GM23338 (cell line): ENCODE results near the gene MAP4K4.

ENCODE experiments used
- CTCF ChIP-seq, 2 experiments: fragments of 200-600 bp in 1 of 2; sonication (generic) in 1 of 2; conservative IDR thresholded peaks; 2 replicates each; pipeline versions ENCODE4 v1.5.1 to v1.6.1; 2016 to 2017; ENCODE audit warnings: antibody characterized with exemption in 2 of 2, low read depth in 2 of 2, mild to moderate bottlenecking in 2 of 2, moderate library complexity in 1 of 2
- ETS1 ChIP-seq: IDR thresholded peaks from 2 replicates; pipeline ENCODE4 v1.6.1; 2016; ENCODE audit warnings: antibody characterized with exemption
- EZH2phosphoT487 ChIP-seq: fragments of 200-600 bp; sonication (generic); IDR thresholded peaks from one replicate; pipeline ENCODE4 v1.8.1; 2018; ENCODE audit warnings: antibody characterized with exemption; ENCODE audit not compliant: unreplicated experiment
- NANOG ChIP-seq: IDR thresholded peaks from 2 replicates; pipeline ENCODE4 v1.6.1; 2016; ENCODE audit warnings: antibody characterized with exemption, borderline replicate concordance
- REST ChIP-seq: IDR thresholded peaks from one replicate; pipeline ENCODE4 v1.6.1; 2018; ENCODE audit warnings: antibody characterized with exemption; ENCODE audit not compliant: unreplicated experiment

- TF ChIP-seq EZH2phosphoT487 = no peak
- no peak for TF ChIP-seq CTCF (conservative IDR thresholded peaks at IDR 0.05; ENCODE audit: low read depth in 2 of 2)
- no peak for TF ChIP-seq ETS1
- no peak for TF ChIP-seq NANOG
- no peak for TF ChIP-seq REST
Observed at GRCh38 chr2:101781791-101782426, 84.4 kb downstream of the MAP4K4 start.
